Measurements from ENCODE around the gene TMPRSS11F.

- TF ChIP-seq, protein P1, sequence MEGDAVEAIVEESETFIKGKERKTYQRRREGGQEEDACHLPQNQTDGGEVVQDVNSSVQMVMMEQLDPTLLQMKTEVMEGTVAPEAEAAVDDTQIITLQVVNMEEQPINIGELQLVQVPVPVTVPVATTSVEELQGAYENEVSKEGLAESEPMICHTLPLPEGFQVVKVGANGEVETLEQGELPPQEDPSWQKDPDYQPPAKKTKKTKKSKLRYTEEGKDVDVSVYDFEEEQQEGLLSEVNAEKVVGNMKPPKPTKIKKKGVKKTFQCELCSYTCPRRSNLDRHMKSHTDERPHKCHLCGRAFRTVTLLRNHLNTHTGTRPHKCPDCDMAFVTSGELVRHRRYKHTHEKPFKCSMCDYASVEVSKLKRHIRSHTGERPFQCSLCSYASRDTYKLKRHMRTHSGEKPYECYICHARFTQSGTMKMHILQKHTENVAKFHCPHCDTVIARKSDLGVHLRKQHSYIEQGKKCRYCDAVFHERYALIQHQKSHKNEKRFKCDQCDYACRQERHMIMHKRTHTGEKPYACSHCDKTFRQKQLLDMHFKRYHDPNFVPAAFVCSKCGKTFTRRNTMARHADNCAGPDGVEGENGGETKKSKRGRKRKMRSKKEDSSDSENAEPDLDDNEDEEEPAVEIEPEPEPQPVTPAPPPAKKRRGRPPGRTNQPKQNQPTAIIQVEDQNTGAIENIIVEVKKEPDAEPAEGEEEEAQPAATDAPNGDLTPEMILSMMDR (conservative IDR thresholded peaks at IDR 0.05), result no peak
- TF ChIP-seq ZFX (IDR thresholded peaks at IDR 0.05), result no peak
These were observed 38.0 kb upstream of the TMPRSS11F start for GRCh38 chr4:68167706-68168105.

All from C4-2B (cell line).